Measurements from ENCODE around the gene INPP5F.

- no peak for TF ChIP-seq YY1 (IDR thresholded peaks at IDR 0.05; ENCODE audit: insufficient read depth, insufficient read length)
- TF ChIP-seq ZNF274 (IDR thresholded peaks at IDR 0.05; ENCODE audit: low read depth, low read length): no peak
- TF ChIP-seq SUZ12 (IDR thresholded peaks at IDR 0.05; ENCODE audit: extremely low read depth, insufficient read depth, insufficient read length): no peak
These were observed 86.8 kb downstream of the INPP5F start for GRCh38 chr10:119812684-119813083.

Data from NT2/D1 (cell line).